ENCODE results near the gene ADD3.

Gene ADD3, protein sequence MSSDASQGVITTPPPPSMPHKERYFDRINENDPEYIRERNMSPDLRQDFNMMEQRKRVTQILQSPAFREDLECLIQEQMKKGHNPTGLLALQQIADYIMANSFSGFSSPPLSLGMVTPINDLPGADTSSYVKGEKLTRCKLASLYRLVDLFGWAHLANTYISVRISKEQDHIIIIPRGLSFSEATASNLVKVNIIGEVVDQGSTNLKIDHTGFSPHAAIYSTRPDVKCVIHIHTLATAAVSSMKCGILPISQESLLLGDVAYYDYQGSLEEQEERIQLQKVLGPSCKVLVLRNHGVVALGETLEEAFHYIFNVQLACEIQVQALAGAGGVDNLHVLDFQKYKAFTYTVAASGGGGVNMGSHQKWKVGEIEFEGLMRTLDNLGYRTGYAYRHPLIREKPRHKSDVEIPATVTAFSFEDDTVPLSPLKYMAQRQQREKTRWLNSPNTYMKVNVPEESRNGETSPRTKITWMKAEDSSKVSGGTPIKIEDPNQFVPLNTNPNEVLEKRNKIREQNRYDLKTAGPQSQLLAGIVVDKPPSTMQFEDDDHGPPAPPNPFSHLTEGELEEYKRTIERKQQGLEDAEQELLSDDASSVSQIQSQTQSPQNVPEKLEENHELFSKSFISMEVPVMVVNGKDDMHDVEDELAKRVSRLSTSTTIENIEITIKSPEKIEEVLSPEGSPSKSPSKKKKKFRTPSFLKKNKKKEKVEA

DNA sequence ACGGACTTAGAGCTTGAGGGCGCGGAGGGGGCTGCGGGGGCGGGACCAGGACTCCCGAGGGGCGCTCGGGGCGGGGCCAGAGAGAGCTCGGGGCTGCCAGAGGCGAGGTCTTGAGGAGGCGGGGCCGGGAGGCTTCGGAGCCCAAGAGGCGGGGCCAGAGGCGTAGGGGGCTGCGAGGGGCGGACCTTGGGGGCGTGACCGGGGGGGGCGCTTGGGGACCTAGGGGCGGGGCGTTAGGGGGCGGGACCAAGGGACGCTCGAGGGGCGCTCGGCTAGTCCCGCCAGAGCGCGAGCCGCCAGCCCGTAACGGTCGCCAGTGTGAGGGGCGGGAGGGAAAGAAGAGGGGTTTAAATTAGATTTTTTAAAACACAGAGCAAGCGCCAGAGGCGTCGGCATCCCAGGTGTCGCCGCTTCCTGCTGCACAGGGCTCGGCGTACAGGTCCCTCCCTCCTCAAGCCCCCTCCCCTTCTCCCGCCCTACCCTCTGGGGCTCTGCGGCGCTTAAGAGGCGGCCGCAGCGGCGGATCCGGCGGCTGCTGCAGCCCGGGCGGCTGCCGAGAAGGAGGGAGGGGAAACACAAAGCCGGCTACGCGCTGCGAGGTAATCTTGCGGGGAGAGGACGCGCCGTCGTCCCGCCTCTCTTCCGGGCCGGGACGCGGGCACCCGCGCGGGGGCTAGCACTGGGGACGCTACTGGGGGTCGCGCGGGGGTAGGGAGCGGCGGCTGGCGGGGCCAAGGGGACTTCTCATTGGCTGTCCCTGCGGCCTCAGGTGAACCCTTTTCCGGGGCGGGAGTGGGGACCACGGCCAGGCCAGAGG is at the start of gene ADD3:
ADD3 (plus strand) TSS at position 284 of the 817 bp plus-strand sequence. CDS start 92,670 bp downstream, outside the sequence.
- DNase-seq (ENCODE audit: low read depth) = peak; percentile 92

DNA sequence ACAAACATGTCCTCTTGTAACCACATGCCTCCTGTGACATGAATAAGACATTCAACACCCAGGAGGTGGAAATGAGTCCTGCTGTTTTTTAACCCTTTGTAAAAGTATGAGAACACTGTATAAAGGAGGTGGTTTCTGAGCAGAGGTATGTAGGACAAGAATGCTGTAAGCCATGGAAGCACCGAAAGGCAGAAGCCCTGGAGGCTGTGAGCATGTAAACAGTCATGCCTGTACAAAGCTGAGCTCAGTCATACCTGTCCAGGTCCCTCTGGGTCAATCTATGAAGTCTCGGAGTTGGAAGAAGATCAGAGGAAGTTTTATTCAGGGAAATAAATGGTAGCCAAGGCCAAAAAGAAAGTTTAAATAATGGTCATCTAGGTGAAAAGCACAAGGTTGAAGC is 49.7 kb upstream of the ADD3 start:
- no peak for DNase-seq (ENCODE audit: low read depth)

DNA sequence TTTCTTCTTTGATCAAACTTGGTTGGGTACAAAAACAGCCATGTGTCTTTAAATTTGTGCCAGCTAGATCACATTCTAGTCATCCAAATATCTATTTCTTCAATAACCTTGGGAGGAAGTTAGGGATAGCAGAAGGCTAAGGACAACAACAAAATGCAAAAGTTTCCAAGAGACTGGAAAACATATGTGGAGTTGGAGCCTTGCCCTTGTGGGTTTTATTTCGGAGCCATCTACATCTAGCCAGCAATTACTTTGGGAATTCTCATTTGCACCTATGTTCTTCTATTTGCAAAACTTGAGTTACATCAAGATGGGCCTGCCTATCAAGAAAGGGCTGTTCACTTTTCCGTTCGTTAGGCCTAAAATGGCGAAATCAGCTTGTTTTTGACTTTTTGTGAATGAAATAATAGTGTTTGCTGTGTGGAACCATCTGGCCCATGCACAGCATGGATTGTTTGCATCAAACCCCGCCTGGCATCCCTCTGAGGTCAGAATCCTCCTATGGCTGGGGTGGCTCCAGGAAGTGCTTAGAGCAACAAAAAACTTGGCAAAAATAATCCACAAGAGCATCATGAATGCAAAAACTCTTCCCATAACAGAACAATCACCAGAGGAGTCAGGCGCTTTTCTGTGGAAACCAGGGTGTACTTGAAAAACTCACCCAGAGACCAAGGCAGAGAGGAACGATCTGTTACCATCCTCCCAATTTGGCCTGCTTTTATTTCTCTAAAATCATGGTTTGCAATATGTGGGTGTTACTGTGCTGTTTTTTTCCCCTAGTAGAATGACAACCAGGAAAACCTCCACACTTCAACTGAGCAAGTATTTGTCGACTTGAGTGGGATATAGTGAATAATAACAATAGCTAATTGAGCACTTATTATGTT is 48.3 kb upstream of the ADD3 start:
- DNase-seq (ENCODE audit: low read depth) = no peak

DNA sequence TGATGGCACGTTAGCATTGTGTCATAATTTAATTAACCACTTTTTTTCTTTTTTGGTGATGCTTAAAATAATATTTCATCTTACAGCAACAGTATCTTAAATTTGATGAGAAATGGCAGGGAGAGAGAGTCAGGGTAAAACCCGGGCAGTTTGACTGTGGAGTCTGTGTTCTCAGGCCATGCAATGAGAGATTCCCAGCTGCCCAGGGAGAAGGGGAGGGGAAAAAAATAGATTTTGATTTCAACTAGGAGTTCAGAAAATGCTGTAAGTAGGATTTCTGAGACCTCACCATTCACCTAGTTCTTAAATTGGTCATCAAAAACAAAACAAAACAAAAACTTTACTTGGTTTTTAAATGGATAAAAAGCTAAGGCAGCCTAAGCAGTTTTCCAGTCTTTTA is 47.1 kb upstream of the ADD3 start:
- DNase-seq (ENCODE audit: low read depth) = no peak

DNA sequence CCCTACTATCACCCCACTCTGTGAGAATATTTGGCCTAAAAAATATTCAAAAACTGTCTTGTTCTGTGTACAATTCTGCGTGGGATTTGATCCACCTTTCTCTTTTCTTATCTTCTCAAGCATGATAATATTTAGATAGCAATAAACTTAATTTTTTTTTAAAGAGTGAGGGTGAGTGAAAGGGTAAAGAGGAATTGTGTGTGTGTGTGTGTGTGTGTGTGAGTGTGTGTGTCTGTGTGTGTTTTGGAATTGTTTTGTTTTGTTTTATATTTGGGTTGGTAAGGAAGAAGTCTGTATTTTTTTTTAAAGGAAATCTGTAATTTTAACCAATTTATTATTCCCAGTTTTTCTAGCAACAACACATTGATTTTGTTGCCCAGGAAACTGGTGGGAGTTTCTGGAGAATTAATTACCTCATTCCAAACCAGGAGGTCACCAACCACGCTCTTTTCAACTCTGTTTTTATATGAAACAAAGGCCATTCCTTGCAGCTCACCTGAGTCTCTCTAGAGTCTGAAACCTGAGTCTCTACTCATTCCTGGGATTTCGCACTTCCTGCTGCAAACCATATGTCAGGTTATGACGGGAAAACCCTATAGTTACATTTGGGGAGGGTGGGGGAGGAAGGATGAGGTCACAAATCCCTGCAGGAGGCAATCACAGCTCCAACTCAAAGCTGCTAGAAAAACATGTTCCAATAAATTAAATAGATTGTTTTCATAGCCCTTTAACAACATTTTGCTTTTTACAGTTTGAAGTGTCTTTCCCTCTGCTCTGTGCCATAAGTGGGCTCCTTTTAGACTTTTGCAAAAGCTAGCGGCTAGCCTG is 46.4 kb upstream of the ADD3 start:
- no peak for DNase-seq (ENCODE audit: low read depth)

DNA sequence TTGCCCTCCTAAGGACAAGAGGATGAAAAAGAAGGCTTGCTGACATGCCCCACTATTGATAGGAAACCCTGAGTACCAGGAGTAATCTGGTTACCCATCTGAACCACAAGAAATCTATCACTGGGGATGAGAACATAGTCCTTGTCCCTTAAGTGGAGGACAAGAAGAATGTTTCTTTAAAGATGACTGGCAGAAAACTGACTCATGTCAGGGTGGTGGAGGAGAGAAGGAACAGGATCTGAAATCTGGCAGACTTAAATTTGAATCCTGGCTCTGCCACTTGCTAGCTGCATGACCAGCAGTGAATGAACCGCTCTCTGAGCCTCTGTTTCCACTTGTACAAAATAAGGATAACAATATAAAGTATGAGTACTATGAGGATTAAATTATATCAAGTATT is 45.5 kb upstream of the ADD3 start:
- DNase-seq (ENCODE audit: low read depth) = no peak

DNA sequence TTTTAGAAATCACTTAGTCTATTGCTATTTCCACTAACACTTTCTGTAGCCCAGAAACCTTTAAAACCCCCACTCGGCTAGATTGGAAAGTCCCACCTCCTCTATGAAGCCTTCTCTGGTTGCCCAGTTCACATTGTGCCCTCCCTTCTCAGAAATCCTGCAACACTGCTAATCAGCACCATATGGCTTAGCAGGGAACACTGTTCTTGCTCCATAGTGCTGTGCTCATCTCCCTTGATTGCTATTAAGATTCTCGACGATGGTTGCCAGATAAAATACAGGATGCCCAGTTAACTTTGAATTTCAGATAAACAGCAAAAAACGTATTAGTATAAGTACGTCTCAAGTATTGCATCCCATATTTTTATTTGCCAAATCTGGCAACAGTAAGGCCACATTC is 44.3 kb upstream of the ADD3 start:
- no peak for DNase-seq (ENCODE audit: low read depth)

DNA sequence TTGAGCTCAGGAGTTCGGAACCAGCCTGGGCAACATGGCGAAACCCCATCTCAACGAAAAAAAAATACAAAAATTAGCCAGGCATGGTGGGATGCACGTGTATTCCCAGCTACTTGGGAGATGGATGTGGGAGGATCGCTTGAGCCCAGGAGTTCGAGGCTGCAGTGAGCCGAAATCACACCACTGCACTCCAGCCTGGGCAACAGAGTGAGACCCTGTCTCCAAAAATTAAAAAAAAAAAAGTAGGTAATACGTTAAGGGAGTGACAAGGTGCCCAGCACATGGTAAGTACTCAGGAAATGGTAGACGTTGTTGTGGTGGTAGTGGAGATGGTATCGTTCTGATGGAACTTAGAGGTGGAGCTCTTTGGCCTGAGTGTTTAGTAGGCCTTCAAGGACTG is 43.5 kb upstream of the ADD3 start:
- DNase-seq (ENCODE audit: low read depth) = no peak

DNA sequence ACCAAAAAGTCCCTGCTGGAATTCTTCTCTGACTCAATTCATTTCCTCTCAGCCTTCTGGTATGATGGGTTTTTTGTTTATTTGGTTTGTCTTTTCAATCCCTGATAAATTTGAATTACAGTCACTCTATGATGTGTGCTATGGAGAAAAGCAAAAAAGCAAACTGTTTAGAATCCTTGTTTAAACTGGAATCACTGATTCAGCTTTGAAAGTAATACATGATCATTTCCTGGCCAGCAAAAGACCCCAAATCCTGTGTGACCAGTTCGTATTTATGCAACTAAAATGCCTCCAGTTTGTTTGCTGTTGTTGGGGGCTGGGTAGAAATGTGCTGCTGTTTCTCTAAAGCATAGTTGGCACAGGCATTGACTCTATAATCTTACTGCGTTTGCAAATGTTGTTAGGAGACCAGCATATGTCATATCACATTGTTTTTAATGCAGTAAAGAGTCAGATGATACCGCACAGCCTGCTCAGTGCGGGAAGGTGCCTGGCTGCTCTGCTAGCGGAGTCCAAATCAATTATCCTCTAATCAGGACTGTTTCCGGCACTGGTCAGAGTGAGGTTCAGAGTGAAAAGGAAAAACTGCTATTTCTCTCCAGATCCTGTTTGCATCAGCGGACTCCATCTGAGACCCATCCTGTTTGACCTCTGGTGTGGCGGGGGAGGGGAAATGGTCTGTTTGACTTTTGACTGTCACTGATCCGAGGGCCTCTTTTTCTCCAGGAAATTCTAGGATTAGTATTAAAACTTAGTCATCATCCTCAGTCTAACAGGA is 40.6 kb upstream of the ADD3 start:
- DNase-seq (ENCODE audit: low read depth) = no peak

DNA sequence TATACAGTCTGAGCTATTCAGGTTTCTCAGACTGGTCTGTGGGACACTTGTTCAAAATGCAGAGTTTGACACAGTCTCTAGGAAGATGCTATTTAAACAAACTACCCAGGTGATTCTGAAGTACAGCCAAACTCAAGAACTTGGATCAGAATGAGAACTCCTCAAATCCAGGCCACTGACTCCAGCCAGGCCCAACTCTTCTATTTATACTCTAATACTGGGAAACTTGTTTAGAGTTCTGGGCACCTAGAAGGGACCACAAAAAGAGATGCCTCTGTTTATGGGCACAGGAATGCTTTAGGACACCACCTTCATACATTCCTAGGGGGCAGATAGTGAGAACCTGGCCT is 40.1 kb upstream of the ADD3 start:
- DNase-seq (ENCODE audit: low read depth) = no peak

DNA sequence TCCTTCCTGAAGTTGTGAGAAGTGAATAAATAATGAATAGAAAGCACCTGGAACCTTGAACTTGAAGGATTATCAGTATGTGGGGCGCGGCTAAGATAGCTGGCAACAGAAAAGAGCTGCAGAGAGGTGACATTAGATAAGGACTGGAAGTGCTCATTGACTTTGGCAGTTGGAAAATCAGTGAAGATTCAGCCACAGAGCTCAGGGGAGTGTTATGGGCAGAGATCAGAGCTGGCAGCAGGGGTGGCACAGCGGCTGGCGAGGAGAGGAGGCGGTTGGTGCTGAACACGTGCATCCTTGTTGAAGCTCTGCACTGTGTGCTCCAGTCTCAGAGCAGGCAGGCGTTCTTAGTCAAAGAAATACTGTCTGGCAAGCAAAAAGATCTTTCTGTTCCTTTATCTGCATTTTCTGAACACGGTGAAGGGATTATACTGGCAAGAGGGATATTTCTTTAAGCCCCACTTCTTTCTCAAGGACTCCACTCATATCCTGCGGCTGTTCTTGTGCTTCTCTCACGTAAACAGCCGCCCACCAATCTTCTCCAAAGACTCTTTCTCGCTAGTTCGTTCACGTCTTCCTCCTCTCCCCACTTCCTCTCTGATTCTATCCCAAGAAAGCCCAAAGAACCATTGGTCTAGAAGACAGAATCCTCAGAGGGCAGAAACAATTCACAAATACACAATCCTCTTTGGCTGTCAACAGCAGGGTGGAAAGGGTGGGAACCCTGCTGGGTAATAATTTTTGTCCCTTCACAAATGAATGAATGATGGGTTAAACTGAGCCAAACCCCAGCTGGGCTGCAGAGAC is 38.6 kb upstream of the ADD3 start:
- no peak for DNase-seq (ENCODE audit: low read depth)

DNA sequence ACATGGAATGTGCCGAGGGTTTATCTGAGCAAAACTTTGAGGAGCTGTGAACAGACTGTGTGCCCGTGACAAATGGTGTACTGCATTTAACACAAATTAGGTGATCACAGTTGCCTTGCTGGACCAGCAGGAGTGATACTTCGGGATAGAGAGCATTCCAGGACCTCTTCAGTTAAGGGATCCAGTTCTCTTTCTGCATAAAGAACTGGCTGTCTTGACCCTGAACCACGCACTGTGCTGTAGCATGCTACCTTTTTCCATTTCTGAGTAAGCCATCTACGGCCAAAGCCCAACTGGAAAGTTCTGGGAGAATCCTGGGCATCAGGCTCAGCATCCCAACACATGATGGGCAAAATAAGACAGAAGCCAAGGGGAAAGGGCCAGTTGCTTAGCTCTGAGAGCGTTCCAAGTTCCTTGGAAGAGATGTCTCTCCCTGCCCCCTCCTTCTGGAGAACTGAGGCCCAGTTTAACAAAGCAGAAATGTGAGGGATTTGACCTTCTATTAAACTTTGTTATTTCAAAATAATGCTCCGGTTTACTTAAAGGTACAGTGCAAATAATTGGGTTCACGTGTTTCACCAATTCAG is 37.9 kb upstream of the ADD3 start:
- no peak for DNase-seq (ENCODE audit: low read depth)

DNA sequence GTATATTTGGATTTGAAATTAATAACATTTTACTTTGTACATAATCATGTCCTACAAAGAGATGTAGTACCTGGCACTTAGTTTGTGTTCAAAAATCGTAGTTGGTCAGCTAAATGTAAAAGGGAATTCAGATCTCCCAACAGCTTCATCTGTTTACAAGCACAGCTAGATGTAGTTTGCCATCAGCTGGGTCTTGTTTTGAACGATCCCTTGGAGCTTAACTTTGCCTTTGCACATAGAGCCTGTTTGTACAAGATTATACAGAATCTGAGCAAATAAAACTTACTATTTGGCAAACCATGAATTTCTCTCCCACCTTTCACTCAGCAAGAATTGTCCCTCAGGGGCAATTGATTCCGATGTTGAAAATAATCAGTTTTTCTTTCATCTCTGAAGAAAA is 36.1 kb upstream of the ADD3 start:
- no peak for DNase-seq (ENCODE audit: low read depth)

DNA sequence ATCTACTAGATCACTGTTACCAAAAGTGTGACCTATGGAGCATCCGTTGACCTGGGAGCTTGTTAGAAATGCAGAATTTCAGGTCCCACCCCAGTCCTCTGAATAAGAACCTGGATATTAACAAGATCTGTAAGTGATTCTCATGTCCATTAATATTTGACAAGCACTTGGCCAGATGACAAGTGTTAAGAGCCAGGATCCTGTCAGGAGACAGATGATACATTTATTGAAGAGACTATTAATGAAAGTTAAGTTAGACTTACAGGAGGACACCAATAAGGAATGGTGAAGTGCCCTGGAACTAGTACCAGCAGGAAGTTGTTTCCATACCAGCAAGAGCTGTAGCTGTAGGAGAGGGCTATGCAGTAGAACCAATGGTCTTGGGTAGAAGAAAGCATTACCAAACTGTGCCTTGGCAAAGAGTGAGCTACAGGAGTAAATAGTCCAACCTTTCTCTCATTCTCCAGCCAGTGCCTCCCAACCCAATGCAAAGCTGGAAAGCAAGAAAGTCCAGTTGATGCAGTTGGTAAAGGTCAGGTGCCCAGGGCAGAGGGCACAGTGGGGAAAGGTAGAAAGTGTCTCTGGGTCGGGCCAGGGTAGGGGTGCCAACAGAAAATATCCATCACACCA is 35.3 kb upstream of the ADD3 start:
- no peak for DNase-seq (ENCODE audit: low read depth)

DNA sequence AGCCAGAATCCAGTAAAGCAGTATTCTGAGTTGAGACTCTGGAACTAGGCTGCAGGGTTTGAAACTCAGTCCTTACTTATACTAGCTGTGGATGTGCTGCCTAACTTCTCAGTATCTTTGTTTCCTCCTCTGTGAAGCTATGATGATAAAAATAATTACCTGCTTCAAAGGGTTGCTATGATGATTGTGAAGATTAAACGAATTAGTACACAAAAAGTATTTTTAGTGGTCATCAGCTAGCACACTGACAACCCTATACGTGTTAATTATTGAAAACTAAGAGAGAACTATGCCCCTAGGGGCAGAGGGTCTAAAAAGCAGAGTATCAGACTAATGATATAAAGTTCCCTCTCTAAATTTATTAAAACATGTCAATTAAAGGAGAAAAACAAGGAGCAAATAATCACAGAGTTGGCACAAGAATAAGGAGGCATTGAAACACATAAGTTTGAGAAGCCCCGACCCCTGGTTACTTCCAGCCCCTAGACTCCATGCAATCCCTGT is 34.4 kb upstream of the ADD3 start:
- no peak for DNase-seq (ENCODE audit: low read depth)

DNA sequence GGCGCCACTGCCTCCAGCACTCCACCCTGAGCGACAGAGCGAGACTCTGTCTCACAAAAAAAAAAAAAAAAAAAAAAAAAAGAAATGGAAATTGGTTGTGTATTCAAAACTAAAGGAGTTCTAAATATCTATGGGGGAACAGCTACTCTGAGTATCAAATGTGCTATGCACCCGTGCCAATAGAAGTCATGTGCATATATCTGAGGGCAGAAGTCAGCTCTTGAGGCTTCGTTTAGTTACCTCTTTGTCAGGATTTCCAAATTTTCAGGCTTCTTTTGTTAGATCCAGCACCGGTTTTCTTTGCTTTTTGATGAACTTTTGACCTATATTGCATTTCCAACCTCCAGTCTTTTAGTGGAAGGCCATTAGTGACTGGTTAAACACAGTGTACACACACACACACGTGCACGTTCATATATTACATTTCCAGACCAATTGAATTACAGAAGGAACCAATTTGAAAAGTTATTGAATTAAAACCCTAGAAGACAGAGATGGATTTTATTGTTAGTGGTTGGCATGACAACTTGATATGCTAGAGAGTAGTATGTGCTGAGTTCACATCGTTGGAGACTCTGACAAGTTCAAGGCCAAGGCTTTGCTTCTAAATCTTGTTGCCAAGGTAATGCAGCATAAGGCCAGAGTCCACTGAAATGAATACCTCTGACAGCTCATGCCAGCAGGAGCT is 33.1 kb upstream of the ADD3 start:
- DNase-seq (ENCODE audit: low read depth) = no peak
